GM23248 (cell line): ENCODE results near the gene SLC38A11.

Experiments used
- EZH2 ChIP-seq: fragments of 200-600 bp; sonication (generic); IDR thresholded peaks from 2 replicates; pipeline ENCODE4 v1.6.1; 2018; ENCODE audit warnings: antibody characterized with exemption, mild to moderate bottlenecking; ENCODE audit not compliant: insufficient read depth, poor library complexity, severe bottlenecking
- EZH2phosphoT487 ChIP-seq: fragments of 200-600 bp; sonication (generic); IDR thresholded peaks from 2 replicates; pipeline ENCODE4 v1.6.1; 2018; ENCODE audit warnings: antibody characterized with exemption, moderate library complexity, mild to moderate bottlenecking, low read depth; ENCODE audit not compliant: insufficient read depth

GRCh38 chr2:164888592-164888991, 66.7 kb downstream of the SLC38A11 start:
- TF ChIP-seq EZH2phosphoT487 (no peak), EZH2 (no peak)
